NCI-H526 treated with DMSO at 0.1 percent for 48 hours (cell line): ENCODE results near the gene RANGAP1.

Source experiments
- DNase-seq: peaks from one replicate; lab custom pipeline; 2025; lab: John Stamatoyannopoulos, UW

Gene RANGAP1

DNA sequence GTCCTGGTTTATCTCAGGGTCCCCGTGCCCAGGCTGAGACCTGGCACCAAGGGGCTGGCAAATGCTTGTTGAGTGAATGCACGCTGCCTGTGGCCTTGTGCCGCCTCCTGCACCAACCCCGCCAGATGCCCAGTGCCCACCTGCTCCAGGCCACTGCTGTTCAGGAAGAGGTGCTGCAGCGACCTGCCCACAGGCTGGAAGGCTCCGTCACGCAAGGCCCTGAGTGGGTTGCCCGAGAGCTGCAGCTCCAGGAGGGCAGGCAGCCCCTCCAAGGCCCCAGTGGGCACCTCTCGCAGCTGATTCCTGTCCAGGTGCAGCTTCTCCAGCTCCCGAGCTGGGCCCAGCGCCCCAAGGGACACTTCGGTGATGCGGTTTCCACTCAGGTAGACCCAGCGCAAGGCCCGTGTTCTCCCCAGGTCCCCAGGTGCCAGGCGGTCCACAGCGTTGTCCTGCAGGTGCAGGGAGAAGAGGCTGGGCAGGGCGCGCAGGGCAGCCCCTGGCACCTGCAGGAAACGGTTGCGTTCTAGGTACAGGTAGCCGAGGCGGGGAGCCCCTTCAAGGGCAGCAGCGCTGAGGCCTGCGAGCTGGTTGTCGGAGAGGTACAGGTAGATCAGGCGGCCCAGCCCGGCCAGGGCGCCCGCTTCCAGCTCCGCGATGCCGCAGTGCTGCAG lies 48.8 kb downstream of the RANGAP1 start:
- peak; percentile 49 for DNase-seq

DNA sequence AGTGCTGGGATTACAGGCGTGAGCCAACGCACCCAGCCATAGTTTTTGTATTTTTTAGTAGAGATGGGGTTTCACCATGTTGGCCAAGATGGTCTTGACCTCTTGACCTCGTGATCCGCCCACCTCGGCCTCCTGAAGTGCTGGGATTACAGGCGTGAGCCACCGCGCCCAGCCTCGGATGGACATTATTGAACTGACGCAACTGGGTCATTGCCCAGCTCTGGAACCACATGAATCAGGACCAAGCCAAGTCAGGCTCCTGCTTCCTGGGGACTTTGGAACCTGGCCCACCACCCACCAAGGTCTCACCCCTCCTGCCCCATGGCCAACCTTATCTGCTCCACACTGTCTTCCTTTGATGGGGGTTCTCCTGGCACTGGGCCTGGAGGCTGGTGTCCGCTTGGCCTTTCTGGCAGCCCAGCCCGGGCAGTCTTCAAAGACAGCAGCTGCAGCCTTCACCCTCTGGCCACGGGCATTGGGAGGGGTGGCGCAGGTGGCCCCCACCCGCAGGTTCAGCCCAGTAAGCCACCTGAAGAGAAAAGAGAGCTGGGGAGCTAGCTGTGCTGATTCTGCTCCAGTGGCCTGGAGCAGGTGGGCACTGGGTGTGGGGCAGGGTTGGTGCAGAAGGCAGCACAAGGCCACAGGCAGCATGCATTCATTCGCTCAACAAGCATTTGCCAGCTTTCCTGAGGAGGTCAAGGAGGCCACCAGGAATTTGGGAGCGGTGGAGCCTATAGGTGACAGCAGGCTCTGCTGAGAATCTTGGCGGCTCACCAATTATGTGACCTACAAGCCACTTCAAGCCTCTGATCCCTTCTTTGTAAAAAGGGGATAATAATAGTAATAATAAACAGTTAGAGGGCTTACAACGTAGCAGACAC lies 50.9 kb downstream of the RANGAP1 start:
- no peak for DNase-seq

DNA sequence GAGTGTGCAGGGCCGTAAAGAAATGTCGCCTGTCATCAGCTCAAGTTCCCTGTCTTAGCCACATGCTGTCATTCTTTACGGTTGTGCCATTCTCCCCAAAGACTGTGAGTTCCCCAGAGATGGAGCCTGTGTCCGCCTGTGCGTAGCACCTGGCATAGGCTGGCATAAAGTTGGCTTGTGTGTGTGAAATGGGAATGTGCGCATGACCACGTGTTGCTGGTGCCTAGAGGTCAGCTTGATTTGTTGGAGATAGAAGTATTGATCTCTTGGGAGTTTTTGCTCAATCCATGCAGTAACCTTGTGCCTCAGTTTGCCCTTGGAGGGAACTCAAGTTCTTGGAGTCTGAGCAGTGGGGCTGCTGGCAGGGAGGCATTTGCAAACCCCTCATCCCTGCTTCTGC lies 54.6 kb downstream of the RANGAP1 start:
- no peak for DNase-seq

DNA sequence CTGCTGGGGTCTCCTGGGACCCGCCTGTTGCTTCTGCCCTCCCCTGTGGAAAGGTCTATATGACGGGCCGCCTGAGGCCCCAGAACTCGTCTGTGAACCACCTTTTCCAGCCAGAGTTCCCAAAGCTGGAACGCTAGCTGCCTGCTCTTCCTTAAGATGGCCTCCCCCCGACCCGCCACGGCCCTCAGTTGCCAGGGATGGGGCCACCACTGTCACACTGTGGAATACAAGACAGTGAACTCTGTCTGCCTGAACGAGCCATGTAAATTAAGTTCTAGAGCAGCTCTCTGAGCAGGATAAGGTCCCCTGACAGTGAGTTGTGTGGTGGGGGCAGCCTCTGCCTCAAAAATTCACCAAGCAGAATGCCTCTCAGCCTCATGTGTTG lies 55.6 kb downstream of the RANGAP1 start:
- no peak for DNase-seq

DNA sequence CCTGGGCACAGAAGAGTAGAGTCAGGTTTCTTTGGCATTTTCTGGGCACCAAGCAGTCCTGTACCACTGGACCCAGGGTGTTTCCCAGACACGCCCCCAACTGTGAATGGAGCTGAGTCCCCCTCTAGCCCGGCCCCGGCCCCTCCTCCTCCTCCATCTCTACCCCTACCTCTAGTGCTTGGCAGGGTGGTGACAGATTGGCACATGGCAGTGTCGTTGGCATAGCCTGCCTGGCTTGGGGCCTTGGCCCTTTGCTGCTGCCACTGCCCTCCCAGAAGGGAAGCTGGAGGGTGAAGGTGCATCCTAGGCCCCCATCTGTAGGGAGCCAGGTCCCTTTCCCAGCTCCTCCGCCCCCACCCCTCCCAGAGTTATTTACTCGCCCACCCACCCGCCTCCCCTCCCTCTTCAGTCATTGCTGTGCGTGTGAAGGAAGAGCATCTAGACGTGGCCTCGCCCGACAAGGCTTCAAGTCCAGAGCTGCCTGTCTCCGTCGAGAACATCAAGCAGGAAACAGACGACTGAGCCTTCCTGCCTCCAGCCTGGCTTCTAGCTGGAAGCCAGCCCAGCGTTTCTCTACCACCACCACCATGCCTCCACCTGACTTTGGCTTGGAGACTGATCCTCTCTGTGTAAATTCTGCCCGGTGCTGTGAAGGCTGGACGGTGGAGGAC lies 56.1 kb downstream of the RANGAP1 start:
- DNase-seq, result no peak

DNA sequence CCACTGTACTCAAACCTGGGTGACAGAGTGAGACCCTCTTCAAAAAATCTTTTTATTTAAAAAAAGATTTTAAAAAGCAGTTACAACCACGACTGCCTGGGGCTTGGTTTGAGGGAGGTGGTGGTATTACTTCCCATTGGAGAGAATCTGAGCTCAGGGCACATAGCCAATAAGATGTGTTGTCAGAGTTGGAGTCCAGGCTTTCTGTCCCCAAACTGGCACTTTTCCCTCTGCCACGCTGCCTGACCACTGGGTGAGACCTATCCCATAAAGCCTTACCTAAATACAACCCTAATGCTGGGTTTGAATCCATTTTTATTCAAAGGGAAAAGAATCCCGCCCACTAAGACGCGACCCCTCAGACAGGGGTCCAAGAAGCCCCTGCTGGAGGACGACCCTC lies 56.8 kb downstream of the RANGAP1 start:
- DNase-seq, result no peak

DNA sequence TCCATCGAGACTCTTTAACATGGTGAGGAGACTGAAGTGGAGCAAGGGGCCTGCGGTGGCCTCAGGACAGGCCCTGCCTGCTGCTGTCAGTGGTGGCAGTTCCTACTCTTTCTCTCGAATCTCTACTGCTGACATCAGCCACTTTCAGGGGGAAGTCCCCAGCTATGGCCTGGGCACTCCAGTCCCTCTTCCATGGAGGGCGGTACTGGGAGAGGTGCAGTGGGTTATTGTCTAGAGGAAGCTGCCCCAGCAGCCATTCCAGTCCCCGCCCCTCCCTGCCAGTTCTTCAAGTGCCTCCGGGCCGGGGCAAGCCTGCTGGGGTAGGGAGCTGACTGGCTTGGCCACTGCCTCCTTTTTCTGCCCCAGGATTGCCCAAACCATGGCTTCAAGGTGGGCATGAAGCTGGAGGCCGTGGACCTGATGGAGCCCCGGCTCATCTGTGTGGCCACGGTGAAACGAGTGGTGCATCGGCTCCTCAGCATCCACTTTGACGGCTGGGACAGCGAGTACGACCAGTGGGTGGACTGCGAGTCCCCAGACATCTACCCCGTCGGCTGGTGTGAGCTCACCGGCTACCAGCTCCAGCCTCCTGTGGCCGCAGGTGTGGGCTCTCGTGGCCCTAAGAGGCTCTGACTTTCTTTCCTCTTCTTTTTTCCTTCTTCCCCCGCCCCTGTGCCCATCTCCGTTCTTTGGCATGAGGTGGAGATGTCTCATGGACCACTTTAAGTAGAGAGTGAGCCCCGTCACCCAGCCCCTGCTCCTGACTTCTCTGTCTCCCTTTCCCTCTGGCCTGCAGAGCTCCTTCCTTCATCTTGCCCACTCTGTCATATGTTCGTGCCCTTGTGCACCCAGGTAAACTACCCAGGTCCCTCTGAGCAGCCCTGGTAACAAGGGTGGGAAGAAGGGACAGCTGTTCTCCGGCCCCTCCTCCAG lies 59.0 kb downstream of the RANGAP1 start:
- no peak for DNase-seq

DNA sequence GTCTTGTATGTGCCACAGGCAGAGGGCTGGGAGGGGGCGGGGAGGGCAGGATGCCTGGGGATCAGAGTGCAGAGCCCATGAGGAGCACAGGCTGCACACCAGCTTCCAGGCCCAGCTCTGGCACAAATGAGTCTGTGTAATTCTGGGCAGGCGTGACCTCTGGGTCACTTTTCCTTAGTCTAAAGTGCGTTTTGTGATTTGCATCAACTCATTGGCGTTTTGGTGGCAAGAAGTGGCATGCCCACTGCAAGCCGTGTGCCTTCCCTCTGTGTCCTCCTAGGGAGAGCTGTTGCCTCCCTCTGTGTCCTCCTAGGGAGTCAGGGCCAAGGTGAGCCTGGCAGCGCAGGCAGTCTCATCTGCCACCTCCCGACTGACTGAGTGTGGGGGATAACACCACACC lies 62.5 kb downstream of the RANGAP1 start:
- DNase-seq, result no peak

DNA sequence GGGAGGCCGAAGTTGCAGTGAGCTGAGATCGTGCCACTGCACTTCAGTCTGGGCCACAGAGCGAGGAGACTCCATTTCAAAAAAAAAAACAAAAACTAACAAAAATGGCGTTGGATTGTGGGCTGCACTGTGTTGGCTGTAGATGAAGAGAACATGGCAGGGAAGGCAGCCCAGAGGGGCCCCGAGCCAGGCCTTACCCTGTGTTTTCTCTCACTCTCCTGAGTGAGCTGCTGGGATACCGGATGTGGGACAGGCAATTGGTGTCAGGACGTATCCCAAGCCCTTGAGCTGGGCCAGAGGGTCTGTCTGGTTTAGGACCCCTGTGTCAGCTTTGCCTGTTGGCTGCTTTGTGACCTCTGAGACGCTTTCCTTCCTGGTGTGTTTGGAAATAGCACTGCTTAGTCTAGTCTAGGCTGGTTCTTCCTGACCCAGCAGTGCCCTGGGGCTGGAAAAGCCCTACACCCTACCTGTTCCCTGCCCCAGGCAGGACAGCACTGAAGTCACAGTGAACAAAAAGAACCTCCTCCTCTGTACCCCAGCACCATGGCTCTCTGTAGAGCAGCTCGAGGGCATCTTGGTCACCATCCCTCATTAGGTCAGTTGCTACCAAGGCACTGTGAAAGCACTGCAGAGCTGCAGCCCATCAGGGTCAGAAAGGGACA lies 63.0 kb downstream of the RANGAP1 start:
- DNase-seq, result no peak

DNA sequence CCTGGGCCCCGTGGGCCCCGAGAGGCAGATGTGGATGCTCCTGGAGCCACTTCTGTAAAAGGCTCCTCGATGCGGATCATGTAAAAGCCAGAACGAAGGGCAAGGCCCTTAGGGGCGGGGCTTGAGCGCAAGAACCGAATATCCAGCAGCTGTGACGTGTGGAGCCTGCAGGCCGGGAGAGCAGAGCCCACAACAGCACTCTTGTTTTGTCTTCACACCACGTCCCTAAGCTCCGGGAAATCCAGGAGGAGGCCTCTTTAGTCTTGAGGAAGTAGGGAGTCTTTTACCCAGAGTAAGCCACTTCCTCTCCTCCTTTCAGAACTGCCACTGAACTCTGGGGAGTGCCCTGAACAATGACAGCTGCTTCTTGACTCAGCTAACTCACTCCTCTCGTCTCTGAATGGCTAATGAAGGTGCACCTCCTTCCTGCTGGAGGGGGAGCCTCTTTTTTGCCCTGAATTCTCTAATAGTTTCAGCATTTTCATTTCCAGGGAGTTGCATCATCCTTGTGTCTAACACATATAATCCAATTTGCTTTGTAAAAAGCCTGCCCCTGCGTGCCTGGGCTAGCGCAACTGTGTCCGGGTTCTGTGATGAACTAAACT lies 68.3 kb downstream of the RANGAP1 start:
- DNase-seq, result no peak

DNA sequence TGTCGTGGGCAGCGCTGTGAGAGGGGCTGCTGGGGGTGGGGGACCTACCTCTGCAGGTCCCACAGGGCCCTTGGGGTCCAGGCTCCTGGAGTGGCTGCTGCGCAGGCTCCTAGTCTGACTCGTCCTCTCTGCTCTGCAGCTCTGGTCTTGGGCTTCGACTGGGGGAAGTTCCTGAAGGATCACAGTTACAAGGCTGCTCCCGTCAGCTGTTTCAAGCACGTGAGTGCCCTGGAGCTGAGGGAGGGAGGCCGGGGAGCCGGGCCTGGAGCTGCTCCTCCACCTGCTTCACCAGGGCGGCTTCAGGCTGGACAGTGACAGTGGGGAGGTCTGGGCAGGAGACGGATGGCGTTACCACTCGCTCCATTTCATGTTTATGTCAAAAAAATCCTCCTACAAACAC lies 69.0 kb downstream of the RANGAP1 start:
- no peak for DNase-seq

DNA sequence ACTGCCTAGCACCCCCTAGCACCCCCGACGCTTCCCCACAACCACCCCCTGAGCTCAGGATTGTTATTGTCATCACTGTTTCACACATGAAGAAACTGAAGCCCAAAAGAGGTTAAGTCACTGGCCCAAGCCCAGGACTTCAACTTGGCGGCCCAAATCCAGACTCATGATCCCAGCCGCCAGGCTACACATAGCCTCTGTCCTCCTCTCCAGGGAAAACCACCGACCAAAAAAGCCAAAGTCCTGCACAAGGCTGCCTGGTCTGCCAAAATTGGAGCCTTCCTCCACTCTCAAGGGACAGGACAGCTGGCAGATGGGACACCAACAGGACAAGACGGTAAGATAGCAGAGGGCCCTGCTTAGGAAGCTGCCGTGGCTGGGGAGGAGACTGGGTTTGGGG lies 70.1 kb downstream of the RANGAP1 start:
- no peak for DNase-seq

DNA sequence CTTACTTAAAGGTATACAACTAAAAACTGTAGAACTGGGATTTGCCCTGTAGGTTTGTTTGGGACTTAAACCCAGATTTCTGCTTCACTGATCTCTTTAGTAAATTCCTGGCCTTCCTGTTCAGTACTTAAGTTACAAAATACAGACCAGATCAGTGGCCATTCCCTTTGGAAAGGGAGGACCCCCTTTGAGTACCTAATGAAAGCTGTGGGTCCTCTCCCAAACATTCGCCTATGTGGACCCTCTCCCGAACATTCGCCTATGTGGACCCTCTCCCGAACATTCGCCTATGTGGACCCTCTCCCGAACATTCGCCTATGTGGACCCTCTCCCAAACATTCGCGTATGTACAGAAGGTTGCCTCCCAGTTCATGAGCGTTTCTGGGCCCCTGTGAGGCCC lies 70.6 kb downstream of the RANGAP1 start:
- DNase-seq, result no peak

DNA sequence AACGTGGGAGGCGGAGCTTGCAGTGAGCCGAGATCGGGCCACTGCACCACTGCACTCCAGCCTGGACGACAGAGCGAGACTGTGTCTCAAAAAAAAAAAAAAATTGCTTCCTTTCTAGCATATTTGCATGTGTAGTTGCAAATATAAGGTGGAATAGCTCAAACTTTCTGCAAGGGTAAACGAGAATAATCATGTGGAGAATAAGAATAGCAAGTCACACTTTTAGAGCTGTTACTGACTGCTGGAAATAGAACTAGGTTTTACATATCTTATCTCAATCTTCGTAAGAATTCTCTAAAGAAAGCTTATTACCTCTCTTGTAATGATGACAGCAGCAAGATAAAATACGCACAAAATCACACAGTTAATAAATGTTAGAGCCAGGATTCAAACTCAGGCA lies 79.3 kb downstream of the RANGAP1 start:
- no peak for DNase-seq

DNA sequence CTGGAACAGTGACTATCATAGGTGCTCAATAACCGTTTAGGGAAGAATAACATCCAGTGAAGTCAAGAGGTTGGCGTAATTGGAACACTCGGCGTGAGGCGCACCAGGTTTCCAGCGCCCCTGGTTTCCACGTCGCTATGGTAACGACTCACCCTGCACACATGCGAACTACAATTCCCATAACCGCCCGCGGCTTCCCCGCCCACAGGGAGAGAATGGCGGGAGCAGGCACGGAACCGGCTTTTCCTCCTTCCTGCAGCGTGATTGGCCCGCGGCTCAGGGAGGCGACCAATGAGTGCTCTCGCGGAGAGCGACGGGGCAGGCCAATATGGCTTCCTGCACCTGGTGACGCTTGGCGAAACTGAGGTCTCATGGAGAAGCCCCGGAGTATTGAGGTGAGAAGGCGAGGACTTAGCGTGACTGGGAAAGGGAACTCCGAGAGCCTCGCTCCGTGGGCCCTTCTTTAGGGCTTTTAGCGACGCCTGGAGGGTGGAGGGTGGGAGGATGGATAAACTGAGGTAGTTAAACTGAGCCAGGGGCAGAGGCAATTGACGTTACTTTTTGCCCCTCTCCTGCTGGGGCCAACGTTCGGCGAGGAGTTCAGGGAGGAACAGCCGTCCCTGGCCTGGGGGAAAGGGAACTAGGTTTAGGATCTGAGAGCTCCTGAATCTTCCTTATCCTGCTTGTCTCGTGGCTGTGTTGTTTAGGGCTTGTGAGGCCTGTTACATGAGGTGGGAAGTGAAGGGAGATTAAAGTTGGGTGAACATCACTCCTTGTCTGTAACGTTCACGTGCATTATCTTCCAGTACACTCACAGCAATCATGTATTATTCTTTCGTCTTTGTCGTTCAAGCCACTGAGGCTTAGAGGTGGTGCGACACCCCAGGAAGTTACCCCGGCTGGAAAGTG lies 80.7 kb downstream of the RANGAP1 start, which contains the start of gene L3MBTL2:
L3MBTL2 (plus strand) TSS at position 321 of the 909 bp plus-strand sequence; CDS start at position 372, 51 bp downstream.
- DNase-seq, result peak; percentile 88

DNA sequence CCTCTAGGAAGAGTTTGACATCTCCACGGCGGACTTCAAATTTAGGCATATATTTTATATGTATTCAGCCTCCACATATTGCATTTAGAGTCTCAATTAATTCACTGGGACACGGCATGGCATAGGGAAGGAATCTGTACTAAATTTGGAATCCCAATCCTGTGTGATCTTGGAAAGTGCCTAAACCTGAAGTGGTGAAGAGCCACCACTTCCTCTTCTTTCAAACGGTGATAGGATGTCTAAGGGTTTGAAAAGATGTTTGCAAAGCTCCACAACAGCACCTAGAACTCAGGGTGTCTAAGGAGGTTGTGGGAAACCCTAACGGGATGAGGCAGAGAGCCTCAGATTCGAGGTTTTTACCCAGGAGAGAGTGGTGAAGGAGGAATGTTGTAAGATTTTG lies 81.9 kb downstream of the RANGAP1 start:
- DNase-seq, result no peak

DNA sequence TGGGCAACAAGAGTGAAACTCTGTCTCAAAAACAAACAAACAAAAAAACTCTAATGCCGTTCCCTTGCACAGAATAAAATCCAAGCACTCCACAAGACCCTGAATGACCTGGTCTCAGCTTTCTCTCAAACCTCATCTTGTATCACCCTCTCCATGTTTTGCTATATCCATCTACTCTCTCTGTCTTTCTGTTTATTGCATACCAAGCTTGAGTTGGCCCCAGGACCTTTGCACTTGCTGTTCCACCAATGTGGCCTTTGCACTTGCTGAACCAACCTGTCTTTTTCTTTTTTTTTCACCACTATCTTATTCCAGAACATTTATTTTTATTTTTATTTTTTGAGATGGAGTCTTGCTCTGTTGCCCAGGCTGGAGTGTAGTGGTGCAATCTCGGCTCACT lies 82.9 kb downstream of the RANGAP1 start:
- no peak for DNase-seq

DNA sequence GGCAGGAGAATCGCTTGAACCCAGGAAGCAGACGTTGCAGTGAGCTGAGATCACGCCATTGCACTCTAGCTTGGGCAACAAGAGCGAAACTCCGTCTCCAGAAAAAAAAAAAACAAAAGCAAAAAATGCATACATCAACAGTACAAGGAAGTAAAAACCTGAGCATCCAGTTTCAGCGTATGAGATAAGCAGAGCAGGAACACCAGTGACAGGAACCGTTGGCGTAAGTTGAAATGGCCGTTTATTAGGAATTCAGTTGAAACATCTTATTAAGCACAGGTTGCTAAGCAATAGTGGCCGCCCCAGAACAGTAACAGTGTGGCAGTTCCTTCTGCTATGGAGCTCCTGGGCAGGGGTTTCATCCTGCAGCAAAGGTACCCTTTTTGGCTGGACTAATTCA lies 84.8 kb downstream of the RANGAP1 start:
- DNase-seq, result no peak

DNA sequence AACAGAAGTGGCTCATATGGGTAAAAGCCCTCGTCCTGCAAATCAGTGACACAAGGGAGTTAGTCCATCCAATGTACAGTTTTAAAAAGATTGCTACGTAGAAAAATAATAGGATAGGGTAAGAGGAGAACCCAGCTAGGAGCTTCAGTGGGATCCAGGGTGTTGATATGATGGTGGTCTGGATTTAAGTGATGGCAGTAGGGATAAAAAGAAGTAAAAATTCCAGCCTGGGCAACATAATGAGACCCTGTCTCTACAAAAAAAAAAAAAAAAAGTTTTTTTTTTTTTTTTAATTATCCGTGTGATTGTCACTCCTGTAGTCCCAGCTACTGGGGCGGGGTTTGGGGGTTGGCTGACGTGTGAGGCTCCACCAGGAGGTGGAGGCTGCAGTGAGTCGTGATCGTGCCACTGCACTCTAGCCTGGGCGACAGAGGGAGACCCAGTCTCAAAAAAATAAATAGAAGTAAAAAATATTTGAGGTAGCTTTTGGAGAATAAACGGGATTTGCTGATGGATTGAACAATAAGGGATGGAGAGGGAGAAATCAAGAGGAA lies 87.9 kb downstream of the RANGAP1 start:
- no peak for DNase-seq
